ENCODE data around the gene SMIM45.

Gene SMIM45

DNA sequence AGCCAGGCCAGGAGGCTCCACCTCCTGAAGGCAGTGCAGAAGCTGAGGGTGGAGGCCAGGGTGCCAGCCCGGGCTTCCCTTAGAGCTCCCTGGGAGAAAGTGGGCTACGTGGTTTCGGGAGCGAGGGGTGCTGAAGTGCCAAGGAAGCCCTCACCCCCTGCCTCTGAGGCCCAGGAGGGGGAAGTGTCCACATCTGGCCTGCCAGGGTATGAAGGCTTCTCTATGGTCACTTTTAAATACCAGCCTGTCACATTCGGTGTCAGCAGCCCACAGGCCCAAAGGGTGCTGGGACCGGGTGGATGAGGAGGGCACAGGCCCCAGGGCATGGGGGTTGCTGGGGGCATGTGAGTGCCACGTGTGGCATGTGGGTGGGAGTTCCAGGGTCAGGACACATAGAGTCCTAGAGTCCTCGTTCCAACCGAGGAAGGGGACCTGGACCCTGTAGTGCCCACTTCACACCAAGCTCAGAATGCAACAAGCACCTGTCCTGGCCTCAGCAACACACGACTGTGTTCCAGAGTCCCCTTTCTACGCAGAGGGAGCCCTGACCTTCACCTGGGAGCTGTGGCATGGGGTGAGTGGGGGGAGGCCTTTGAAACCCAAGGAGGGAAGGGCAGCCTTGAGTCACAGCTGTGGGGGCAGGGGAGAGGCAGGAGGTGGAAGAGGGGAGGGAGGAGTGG, 38.8 kb upstream of the SMIM45 start:
- Histone ChIP-seq H3F3A (ENCODE audit: insufficient read depth, low read depth) (peaks cover 24% of the 10 kb centered on the region; the same call in 1 of the 2 replicates), H3K4me3 (no peak overlapping the region), H2AFZ (no peak overlapping the region), H3K9me2 (ENCODE audit: insufficient read depth) (no peaks in the 10 kb centered on the region), H3K27me3 (ENCODE audit: insufficient read depth, low read depth) (peaks cover 9% of the 10 kb centered on the region; the same call in 1 of the 2 replicates), H3K9me3 (ENCODE audit: insufficient read depth, low read depth) (no peaks in the 10 kb centered on the region), H4K20me1 (ENCODE audit: insufficient read depth) (peaks cover 2% of the 10 kb centered on the region; the same call in 1 of the 2 replicates), H3K4me2 (no peak overlapping the region), H3K36me3 (ENCODE audit: low read depth) (no peaks in the 10 kb centered on the region), H3K27ac (no peak overlapping the region), H3K4me1 (replicated peaks; ENCODE audit: insufficient read depth) (peaks cover 11% of the 10 kb centered on the region), H3K79me2 (ENCODE audit: low read depth) (no peaks in the 10 kb centered on the region)
- CTCF ChIA-PET: interaction anchor here (0.5 kb wide), 1 partner anchor 149 kb away, joined by 4 read pairs; no protein-coding TSS in a partner anchor
- TF ChIP-seq CTCF (conservative IDR thresholded peaks at IDR 0.05) (no peak), EZH2 (IDR thresholded peaks at IDR 0.05; ENCODE audit: low read depth) (no peak)
- intact Hi-C loops (cut with micrococcal nuclease; ENCODE audit: unreplicated experiment): no loop called here
- BruUV-seq (replicated peaks): no TSS peak
- POLR2A ChIA-PET (ENCODE audit: unreplicated experiment): no interaction called here
- no peak for DNase-seq

DNA sequence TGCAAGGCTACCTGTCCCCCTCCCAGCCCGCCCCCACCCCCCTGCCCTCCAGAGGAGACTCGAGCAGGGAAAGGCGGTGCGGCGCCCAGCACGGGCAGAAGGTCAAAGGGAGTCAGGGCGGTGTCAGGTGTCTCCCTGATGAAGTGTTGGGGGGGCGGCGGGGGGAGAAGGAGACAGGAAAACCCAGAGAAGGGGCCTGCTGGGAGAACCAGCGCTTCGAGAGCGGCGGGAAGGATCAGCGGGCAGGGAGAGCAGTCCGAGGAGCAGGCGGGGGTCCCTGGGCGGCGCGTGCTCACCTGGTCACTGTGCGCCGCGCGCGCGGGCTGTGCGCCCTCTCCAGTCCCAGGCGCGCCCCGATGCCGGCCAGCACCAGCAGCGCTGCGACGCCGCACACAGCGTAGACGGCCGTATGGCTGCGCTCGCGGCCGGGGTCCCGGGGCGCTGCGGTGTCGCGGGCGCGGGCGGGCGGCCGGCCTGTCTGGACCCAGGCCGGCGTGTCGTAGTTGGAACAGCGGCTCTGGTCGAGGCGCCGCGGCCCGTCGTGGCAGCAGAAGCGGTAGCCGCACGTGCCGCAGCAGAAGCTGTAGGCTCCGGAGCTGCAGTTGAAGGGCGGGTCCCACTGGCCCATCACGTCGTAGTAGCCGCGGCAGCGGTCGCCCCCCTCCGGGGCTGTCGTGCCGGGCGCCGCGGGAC, 38.0 kb upstream of the SMIM45 start:
- H3K79me2 ChIP-seq (ENCODE audit: low read depth): no peaks in the 10 kb centered on the region
- H3K4me3 ChIP-seq: no peak overlapping the region
- H3K4me1 ChIP-seq (replicated peaks; ENCODE audit: insufficient read depth): peaks cover 7% of the 10 kb centered on the region
- no peaks in the 10 kb centered on the region for H3K9me2 ChIP-seq (ENCODE audit: insufficient read depth)
- no peaks in the 10 kb centered on the region for H3K36me3 ChIP-seq (ENCODE audit: low read depth)
- no peak overlapping the region for H3K4me2 ChIP-seq
- ChIA-PET CTCF (interaction anchor here (0.6 kb wide), 2 partner anchors 41 to 1739 kb away, joined by 6 to 8 read pairs; no protein-coding TSS in a partner anchor), POLR2A (ENCODE audit: unreplicated experiment) (no interaction called here)
- H2AFZ ChIP-seq: no peak overlapping the region
- H3F3A ChIP-seq (ENCODE audit: insufficient read depth, low read depth): peaks cover 24% of the 10 kb centered on the region; the same call in 1 of the 2 replicates
- intact Hi-C loops (cut with micrococcal nuclease; ENCODE audit: unreplicated experiment): no loop called here
- peaks cover 9% of the 10 kb centered on the region; the same call in 1 of the 2 replicates for H3K27me3 ChIP-seq (ENCODE audit: insufficient read depth, low read depth)
- no peak overlapping the region for H3K27ac ChIP-seq
- BruUV-seq (replicated peaks): no TSS peak
- H3K9me3 ChIP-seq (ENCODE audit: insufficient read depth, low read depth): no peaks in the 10 kb centered on the region
- TF ChIP-seq CTCF (conservative IDR thresholded peaks at IDR 0.05) (no peak), EZH2 (IDR thresholded peaks at IDR 0.05; ENCODE audit: low read depth) (no peak)
- no peak for DNase-seq
- no peaks in the 10 kb centered on the region for H4K20me1 ChIP-seq (ENCODE audit: insufficient read depth)

GRCh38 chr22:41914611-41915034, 37.3 kb upstream of the SMIM45 start:
- H3K4me3 ChIP-seq: no peak overlapping the region
- intact Hi-C loops (cut with micrococcal nuclease; ENCODE audit: unreplicated experiment): no loop called here
- H3K9me2 ChIP-seq (ENCODE audit: insufficient read depth): no peaks in the 10 kb centered on the region
- H3F3A ChIP-seq (ENCODE audit: insufficient read depth, low read depth): peaks cover 25% of the 10 kb centered on the region; the same call in 1 of the 2 replicates
- H3K4me2 ChIP-seq: no peak overlapping the region
- no peaks in the 10 kb centered on the region for H3K79me2 ChIP-seq (ENCODE audit: low read depth)
- ChIA-PET POLR2A (ENCODE audit: unreplicated experiment) (no interaction called here), CTCF (interaction anchor here (0.6 kb wide), 2 partner anchors 41 to 1739 kb away, joined by 6 to 8 read pairs; no protein-coding TSS in a partner anchor)
- no peak overlapping the region for H3K27ac ChIP-seq
- TF ChIP-seq CTCF (conservative IDR thresholded peaks at IDR 0.05) (no peak), EZH2 (IDR thresholded peaks at IDR 0.05; ENCODE audit: low read depth) (no peak)
- no peak overlapping the region for H2AFZ ChIP-seq
- H3K27me3 ChIP-seq (ENCODE audit: insufficient read depth, low read depth): peaks cover 9% of the 10 kb centered on the region; the same call in 1 of the 2 replicates
- no peaks in the 10 kb centered on the region for H4K20me1 ChIP-seq (ENCODE audit: insufficient read depth)
- H3K4me1 ChIP-seq (replicated peaks; ENCODE audit: insufficient read depth): peaks cover 7% of the 10 kb centered on the region
- no peak for DNase-seq
- no peaks in the 10 kb centered on the region for H3K9me3 ChIP-seq (ENCODE audit: insufficient read depth, low read depth)
- no peaks in the 10 kb centered on the region for H3K36me3 ChIP-seq (ENCODE audit: low read depth)
- BruUV-seq (replicated peaks): no TSS peak

All from PC-9 (cell line).